ENCODE measurements around the gene EXPH5. TPM values are rescaled to one million over a fixed set of nuclear protein-coding genes. Genes with fewer than 3 reads are reported as not detected.

The EXPH5 gene
- total and polyA plus RNA-seq, 9 donors = 0.12 to 5.7 (median 2.1) TPM

DNA sequence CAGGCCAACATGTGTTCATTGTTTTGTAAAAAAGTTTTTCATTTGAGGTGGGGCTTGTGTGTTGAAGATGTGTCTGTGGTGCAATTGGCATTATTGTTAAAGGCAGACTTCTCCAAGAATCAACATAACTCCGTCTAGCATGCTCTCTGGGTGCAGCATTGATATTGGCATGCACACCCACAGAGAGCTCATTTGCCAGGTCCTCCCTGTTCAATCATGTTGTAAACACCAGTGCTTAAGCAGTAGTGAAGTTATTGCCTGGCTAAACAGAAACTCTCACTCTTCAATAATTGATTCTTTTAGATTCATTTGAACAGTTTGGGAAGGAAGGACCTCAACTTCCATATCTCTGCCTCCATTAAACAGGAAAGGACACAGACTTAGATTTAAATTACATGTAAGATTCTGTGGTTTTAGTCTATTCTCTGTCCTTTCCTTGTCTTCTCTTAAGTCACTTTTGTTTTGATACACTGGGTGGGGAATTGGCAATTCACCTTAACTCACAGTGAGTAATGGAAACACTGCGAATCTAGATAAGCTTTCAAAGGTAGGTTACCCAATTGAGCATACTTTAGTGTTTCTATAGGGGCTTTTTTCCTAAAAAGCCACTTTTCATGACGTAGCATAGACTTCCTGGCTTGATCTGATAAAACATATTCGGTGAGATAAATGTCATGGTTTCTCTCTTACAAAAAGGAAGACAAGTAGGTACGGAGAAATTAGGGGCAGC, 30.8 kb upstream of the EXPH5 start:
- TF ChIP-seq, protein P1, sequence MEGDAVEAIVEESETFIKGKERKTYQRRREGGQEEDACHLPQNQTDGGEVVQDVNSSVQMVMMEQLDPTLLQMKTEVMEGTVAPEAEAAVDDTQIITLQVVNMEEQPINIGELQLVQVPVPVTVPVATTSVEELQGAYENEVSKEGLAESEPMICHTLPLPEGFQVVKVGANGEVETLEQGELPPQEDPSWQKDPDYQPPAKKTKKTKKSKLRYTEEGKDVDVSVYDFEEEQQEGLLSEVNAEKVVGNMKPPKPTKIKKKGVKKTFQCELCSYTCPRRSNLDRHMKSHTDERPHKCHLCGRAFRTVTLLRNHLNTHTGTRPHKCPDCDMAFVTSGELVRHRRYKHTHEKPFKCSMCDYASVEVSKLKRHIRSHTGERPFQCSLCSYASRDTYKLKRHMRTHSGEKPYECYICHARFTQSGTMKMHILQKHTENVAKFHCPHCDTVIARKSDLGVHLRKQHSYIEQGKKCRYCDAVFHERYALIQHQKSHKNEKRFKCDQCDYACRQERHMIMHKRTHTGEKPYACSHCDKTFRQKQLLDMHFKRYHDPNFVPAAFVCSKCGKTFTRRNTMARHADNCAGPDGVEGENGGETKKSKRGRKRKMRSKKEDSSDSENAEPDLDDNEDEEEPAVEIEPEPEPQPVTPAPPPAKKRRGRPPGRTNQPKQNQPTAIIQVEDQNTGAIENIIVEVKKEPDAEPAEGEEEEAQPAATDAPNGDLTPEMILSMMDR (IDR thresholded peaks at IDR 0.05) = no peak
- TF ChIP-seq POLR2A (IDR thresholded peaks at IDR 0.05) (no peak), EP300 (IDR thresholded peaks at IDR 0.05) (no peak)
- 74 to 82% (median 75%) methylated on average over 5 of the region's 5 CpGs for WGBS, 3 donors
- Histone ChIP-seq H3K4me1 (ENCODE audit: insufficient read depth) (no peaks in the 10 kb centered on the region), H3K9me3 (peaks cover 0 to 6% of the 10 kb centered on the region in 2 donors), H3K27ac (no peak overlapping the region), H3K36me3 (no peaks in the 10 kb centered on the region), H3K27me3 (no peaks in the 10 kb centered on the region), H3K4me3 (no peak overlapping the region)
- DNase-seq = no peak
- intact Hi-C loops (cut with DNase I) = no loop called here

DNA sequence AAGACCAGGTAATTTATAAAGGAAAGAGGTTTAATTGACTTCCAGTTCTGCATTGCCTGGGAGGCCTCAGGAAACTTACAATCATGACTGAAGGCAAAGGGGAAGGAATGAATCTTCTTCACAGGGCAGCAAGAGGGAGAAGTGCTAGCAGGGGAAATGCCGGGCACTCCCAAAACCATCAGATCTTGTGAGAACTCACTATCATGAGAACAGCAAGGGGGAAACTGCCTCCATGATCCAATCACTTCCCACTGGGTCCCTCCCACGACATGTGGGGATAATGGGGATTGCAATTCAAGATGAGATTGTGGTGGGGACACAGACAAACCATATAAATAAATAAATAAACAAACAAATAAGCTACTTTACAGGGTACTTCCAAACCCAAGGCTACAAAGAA, 28.8 kb upstream of the EXPH5 start:
- H3K36me3 ChIP-seq = no peaks in the 10 kb centered on the region
- H3K27me3 ChIP-seq = no peaks in the 10 kb centered on the region
- H3K27ac ChIP-seq = no peak overlapping the region
- 74 to 79% (median 78%) methylated on average over 2 of the region's 2 CpGs for WGBS, 3 donors
- H3K9me3 ChIP-seq = no peaks in the 10 kb centered on the region
- TF ChIP-seq, protein P1 (IDR thresholded peaks at IDR 0.05) = no peak
- TF ChIP-seq POLR2A (IDR thresholded peaks at IDR 0.05) (no peak), EP300 (IDR thresholded peaks at IDR 0.05) (no peak)
- H3K4me1 ChIP-seq (ENCODE audit: insufficient read depth) = no peaks in the 10 kb centered on the region
- DNase-seq = no peak
- intact Hi-C loops (cut with DNase I) = no loop called here
- H3K4me3 ChIP-seq = no peak overlapping the region

DNA sequence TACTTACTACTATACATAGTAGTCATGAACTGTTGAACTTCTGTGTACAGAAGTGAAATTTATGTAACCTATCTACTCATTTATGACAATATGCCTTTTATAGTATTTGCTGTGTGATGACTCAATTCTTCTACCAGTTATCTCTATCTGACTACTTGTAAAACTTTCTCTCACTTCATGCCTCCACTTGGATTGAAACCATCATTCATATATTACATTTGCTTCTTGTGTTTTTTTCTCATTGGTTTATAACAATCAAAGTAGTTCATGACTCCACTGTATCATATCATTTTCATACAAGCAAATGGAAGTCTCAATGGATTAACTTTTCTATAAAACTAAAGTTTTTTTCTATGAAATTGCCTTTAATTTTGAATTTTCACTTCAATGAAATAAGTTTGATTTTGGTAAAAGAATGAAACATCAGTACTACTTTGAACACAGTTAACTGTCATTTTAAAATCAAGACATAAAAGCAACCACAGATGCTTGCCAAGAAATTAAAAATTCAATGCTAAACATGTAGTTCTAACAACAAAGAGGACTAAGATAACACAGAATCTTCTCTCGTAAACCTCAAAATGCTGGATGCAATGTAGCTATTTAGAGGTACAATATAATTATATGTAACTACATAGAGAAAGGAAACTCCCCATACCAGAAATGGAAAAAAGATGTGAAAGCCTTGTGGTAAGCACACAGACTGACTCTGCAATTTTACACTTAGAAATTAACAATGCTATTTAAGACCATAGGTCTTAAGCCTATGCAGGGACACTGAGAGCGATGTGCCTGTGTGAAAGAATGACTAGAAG, 27.6 kb upstream of the EXPH5 start:
- TF ChIP-seq, protein P1 (IDR thresholded peaks at IDR 0.05) = no peak
- no peak for TF ChIP-seq EP300 (IDR thresholded peaks at IDR 0.05)
- no peak for TF ChIP-seq POLR2A (IDR thresholded peaks at IDR 0.05)
- intact Hi-C loops (cut with DNase I) = no loop called here
- DNase-seq = no peak
- H3K4me3 ChIP-seq = no peak overlapping the region
- H3K36me3 ChIP-seq = no peaks in the 10 kb centered on the region
- WGBS, 3 donors = 55 to 62% (median 56%) methylated on average over 2 of the region's 2 CpGs
- no peak overlapping the region for H3K27ac ChIP-seq
- H3K27me3 ChIP-seq = no peaks in the 10 kb centered on the region
- no peaks in the 10 kb centered on the region for H3K4me1 ChIP-seq (ENCODE audit: insufficient read depth)
- H3K9me3 ChIP-seq = no peaks in the 10 kb centered on the region

DNA sequence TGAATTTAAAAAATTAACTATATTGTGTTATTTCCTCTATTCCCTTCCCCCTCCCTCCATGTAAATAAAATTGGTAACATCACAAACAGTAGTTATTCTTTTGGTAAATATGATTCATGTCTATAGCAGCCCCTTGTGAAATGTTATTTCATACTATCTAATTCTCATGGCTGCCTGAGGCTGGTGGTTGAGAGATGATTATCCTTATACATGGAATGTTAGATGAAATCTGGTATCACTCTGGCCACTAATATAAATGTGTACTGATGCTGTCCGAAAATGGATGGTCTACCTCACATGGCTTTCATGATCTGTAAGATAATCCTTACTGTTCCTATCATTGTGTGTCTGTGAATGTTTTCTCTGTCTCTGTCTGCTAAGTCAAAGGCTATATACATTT, 25.0 kb upstream of the EXPH5 start:
- Histone ChIP-seq H3K27ac (no peak overlapping the region), H3K4me1 (ENCODE audit: insufficient read depth) (no peaks in the 10 kb centered on the region), H3K9me3 (no peaks in the 10 kb centered on the region), H3K27me3 (no peaks in the 10 kb centered on the region), H3K4me3 (no peak overlapping the region), H3K36me3 (no peaks in the 10 kb centered on the region)
- no peak for TF ChIP-seq EP300 (IDR thresholded peaks at IDR 0.05)
- 87 to 97% (median 87%) methylated on average over 1 of the region's 1 CpG for WGBS, 3 donors
- DNase-seq = no peak
- intact Hi-C loops (cut with DNase I) = no loop called here

DNA sequence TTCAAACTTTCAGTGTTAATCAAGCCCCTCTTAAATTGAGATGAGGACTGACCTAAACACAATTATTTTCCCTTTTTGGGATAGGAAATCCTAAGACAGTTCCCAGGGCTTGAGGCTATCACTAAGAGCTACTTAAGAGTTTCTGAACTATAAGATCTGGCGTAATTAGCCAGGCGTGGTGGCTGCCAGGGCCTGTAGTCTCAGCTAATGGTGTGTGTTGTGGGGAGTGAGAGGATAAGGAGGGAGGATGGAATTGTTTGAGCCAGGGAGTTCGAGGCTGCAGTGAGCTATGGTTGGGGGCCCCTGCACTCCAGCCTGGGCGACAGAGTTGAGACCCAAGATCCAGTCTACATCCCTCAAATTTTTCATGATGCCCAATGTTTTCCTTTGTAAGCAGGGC, 23.5 kb upstream of the EXPH5 start:
- Histone ChIP-seq H3K4me1 (ENCODE audit: insufficient read depth) (no peaks in the 10 kb centered on the region), H3K4me3 (no peak overlapping the region), H3K27ac (no peak overlapping the region), H3K9me3 (no peaks in the 10 kb centered on the region), H3K36me3 (no peaks in the 10 kb centered on the region), H3K27me3 (no peaks in the 10 kb centered on the region)
- 62 to 67% (median 65%) methylated on average over 4 of the region's 4 CpGs for WGBS, 3 donors
- TF ChIP-seq EP300 (IDR thresholded peaks at IDR 0.05) = no peak
- TF ChIP-seq, protein P1 (IDR thresholded peaks at IDR 0.05) = no peak
- no peak for TF ChIP-seq POLR2A (IDR thresholded peaks at IDR 0.05)
- intact Hi-C loops (cut with DNase I) = no loop called here
- no peak for DNase-seq
